HL-60 (cell line): ENCODE results near the gene NTRK2.

ENCODE experiments used
- DNase-seq, 2 experiments: peaks; one replicate each; pipeline ENCODE4 v3.0.0-alpha.2; 2010 to 2020; ENCODE audit warnings: low read depth in 1 of 2, low spot score in 1 of 2
- H3K27ac ChIP-seq: fragments of 250-450 bp; sonication (Bioruptor Pico); replicated peaks from 2 replicates; pipeline ENCODE4 v1.5.1; 2020; ENCODE audit warnings: mild to moderate bottlenecking, moderate library complexity
- H3K27me3 ChIP-seq: fragments of 250-450 bp; sonication (Bioruptor Pico); 2 replicates; pipeline ENCODE4 v1.5.1; 2021; ENCODE audit warnings: mild to moderate bottlenecking, moderate library complexity; ENCODE audit not compliant: insufficient read depth, poor library complexity, severe bottlenecking
- H3K4me3 ChIP-seq: replicated peaks from 2 replicates; pipeline ENCODE4 v1.5.1; 2011; ENCODE audit warnings: mild to moderate bottlenecking, control low read depth, low read length; ENCODE audit not compliant: insufficient read depth
- CTCF ChIP-seq: IDR thresholded peaks from one replicate; pipeline ENCODE4 v1.5.1; 2011; ENCODE audit warnings: low read length, control low read depth, inconsistent platforms; ENCODE audit not compliant: insufficient read depth
- GABPA ChIP-seq: IDR thresholded peaks from 2 replicates; pipeline ENCODE4 v1.6.1; 2012; ENCODE audit warnings: low read depth
- POLR2AphosphoS5 ChIP-seq: IDR thresholded peaks from 2 replicates; pipeline ENCODE4 v1.6.1; 2012; ENCODE audit warnings: low read depth
- SPI1 ChIP-seq: IDR thresholded peaks from 2 replicates; pipeline ENCODE4 v1.6.1; 2012; ENCODE audit warnings: low read depth, mild to moderate bottlenecking, borderline replicate concordance
- TF ChIP-seq, protein P1 (sequence below): IDR thresholded peaks from 2 replicates; pipeline ENCODE4 v1.6.1; 2012; ENCODE audit warnings: low read depth; ENCODE audit not compliant: insufficient replicate concordance

NTRK2 gene

GRCh38 chr9:84845956-84846900 lies 176.7 kb downstream of the NTRK2 start:
- no peak overlapping the region for H3K27ac ChIP-seq
- DNase-seq: no peak
- no peak for TF ChIP-seq SPI1
- TF ChIP-seq CTCF: no peak
- TF ChIP-seq, protein P1, sequence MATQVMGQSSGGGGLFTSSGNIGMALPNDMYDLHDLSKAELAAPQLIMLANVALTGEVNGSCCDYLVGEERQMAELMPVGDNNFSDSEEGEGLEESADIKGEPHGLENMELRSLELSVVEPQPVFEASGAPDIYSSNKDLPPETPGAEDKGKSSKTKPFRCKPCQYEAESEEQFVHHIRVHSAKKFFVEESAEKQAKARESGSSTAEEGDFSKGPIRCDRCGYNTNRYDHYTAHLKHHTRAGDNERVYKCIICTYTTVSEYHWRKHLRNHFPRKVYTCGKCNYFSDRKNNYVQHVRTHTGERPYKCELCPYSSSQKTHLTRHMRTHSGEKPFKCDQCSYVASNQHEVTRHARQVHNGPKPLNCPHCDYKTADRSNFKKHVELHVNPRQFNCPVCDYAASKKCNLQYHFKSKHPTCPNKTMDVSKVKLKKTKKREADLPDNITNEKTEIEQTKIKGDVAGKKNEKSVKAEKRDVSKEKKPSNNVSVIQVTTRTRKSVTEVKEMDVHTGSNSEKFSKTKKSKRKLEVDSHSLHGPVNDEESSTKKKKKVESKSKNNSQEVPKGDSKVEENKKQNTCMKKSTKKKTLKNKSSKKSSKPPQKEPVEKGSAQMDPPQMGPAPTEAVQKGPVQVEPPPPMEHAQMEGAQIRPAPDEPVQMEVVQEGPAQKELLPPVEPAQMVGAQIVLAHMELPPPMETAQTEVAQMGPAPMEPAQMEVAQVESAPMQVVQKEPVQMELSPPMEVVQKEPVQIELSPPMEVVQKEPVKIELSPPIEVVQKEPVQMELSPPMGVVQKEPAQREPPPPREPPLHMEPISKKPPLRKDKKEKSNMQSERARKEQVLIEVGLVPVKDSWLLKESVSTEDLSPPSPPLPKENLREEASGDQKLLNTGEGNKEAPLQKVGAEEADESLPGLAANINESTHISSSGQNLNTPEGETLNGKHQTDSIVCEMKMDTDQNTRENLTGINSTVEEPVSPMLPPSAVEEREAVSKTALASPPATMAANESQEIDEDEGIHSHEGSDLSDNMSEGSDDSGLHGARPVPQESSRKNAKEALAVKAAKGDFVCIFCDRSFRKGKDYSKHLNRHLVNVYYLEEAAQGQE: no peak
- no peak for TF ChIP-seq POLR2AphosphoS5
- no peak for TF ChIP-seq GABPA
- H3K27me3 ChIP-seq: no peaks in the 10 kb centered on the region
- H3K4me3 ChIP-seq: no peak overlapping the region

DNA sequence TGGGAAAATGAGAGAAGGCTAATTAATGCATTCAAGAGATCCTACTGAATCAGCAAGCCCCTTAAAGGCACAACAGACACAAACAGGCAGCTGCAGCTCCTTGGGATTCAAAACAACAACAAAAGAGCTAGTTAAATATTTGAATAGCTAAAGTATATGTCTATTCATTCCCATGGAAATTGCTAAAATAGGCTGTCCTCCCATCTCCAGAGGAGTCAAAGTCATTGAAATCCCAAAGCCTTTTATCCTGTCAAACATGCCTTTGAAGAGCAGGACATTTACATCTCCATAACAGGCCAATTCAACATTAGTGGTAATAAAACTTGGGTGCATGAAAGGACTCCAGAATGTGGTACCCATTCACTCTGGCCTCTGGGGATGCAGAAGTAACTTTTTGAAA lies 177.4 kb downstream of the NTRK2 start:
- no peaks in the 10 kb centered on the region for H3K27me3 ChIP-seq
- TF ChIP-seq SPI1: no peak
- TF ChIP-seq GABPA: no peak
- TF ChIP-seq, protein P1: no peak
- no peak for TF ChIP-seq POLR2AphosphoS5
- TF ChIP-seq CTCF: no peak
- H3K4me3 ChIP-seq: no peak overlapping the region
- DNase-seq: no peak
- no peak overlapping the region for H3K27ac ChIP-seq

DNA sequence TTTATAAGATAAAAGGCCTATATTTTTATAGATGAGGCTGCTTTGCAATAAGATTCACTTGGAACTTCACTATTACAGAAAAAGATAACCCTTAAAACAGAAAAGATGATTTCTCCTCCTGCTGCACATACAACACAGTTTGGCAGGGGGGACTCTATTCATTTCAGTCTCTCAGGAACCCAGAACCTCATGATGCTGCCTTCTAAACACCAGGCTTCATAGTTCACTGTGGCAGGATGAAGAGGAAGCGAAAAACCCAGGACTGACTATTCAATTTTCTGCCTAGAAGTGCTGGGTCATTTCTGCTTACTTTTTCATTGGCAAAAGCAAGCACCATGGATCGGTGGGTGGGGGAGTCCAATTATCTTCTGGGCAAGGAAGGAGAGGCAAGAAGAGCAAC lies 179.5 kb downstream of the NTRK2 start:
- Histone ChIP-seq H3K4me3 (no peak overlapping the region), H3K27me3 (no peaks in the 10 kb centered on the region), H3K27ac (no peak overlapping the region)
- DNase-seq: no peak
- TF ChIP-seq SPI1 (no peak), CTCF (no peak), GABPA (no peak), POLR2AphosphoS5 (no peak)
- TF ChIP-seq, protein P1: no peak
